A549 treated with CpdA at 1 μM for 4 hours (cell line): ENCODE measurements around the gene PRICKLE1. TPM values are rescaled to one million over a fixed set of nuclear protein-coding genes. Genes with fewer than 3 reads are reported as not detected.

ENCODE experiments used
- total RNA-seq: library from RNA; stranded (reverse); fragments of 200-300 nt; extraction: Qiagen RNA extraction; gene quantifications from 5 replicates; pipeline ENCODE4 v1.2.3, GENCODE V29; 2022; ENCODE audit warnings: low read depth

Gene PRICKLE1
- 0.85 to 1.8 TPM (median 0.99 TPM) in 5 replicates for total RNA-seq

DNA sequence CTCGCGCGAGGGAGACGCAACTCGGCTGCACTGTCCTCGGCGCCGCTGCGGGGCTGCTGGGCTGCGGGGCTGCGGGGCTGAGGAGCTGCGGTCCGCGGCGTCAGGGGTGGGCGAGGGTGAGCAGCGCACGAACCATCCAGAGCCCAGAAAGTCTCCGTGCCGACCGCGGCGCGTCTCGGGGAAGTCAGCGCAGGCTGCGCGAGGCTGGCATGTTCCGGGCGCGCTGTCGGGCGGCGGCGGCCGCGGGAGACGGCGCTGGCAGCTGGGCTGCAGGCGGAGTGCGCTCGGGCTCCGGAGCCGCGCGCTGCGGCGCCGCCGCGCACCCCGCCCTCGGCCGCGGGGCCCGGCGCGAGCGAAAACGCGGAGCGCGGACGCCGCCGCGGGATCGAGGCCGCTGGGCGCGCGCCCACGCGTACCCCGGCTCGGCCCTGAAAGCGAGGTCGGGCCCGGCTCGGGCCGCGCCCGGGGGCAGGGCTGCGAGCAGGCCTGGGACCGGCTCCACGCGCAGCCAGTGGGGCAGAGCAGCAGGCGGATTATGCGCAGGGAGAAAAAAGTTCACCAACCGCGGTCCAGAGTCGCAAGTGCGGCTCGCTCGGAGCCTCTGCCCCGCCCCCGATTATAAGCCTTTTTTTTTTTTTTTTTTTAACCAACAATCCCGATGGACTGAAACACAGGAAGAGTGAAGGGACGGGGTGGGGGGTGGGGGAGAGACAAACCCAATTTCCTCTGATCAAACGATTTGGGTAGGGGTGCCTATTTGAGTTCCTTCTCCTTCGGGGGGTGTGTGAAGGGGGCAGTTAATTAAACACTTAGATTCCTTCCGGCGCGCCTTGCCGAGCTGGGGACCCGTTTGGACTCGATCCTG lies at the start of gene PRICKLE1:
TSS of gene PRICKLE1 (minus strand) at position 282 of the 865 bp plus-strand sequence. CDS start 117,230 bp downstream, outside the sequence.

